ENCODE measurements around the gene AXL. TPM values are rescaled to one million over a fixed set of nuclear protein-coding genes. Genes with fewer than 3 reads are reported as not detected.

Gene AXL
- total RNA-seq, 4 donors from 2014 or later = 19.7 to 52.4 (median 25.6) TPM

DNA sequence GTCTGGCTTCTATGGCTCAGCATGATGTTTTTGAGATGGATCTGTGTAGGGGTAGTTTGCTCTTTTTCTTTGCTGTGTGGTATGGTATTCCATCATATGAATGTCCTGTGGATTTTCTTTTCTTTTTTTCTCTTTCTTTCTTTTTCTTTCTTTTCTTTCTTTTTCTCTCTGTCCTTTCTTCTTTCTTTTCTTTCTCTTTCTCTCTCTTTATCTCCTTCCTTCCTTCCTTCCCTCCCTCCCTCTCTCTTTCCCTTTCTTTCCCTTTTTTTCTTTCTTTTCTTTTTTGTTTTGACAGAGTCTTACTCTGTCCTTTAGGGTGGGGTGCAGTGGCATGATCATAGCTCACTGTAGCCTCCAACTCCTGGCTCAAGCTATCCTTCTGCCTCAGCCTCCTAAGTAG, 36.1 kb downstream of the AXL start:
- in situ Hi-C loops (cut with MboI; ENCODE audit: low pct_ligation_motif_present in 1 of 4, low pct_unique_long_range_greater_than_20kb in 1 of 4, low sequenced_read_pairs in 3 of 4) = loop anchor here in 3 of 4 donors (5.0 to 25.0 kb wide), 3 partner anchors 43 to 593 kb away; no protein-coding TSS in a partner anchor
- no peaks in the 10 kb centered on the region for H3K9me3 ChIP-seq
- peaks cover 0 to 5% (median 2%) of the 10 kb centered on the region in 4 donors for H3K36me3 ChIP-seq
- H3K4me1 ChIP-seq = no peaks in the 10 kb centered on the region
- no peaks in the 10 kb centered on the region for H3K27me3 ChIP-seq
- no peak overlapping the region for H3K4me3 ChIP-seq
- DNase-seq = no peak
- no peak overlapping the region for H3K27ac ChIP-seq
- TF ChIP-seq POLR2AphosphoS5 (IDR thresholded peaks at IDR 0.05) = no peak
- TF ChIP-seq POLR2A (IDR thresholded peaks at IDR 0.05) = no peak
- TF ChIP-seq EP300 (IDR thresholded peaks at IDR 0.05; ENCODE audit: low read depth) = no peak
- intact Hi-C loops (cut with DNase I; ENCODE audit: low total_unique reads) = no loop called here

DNA sequence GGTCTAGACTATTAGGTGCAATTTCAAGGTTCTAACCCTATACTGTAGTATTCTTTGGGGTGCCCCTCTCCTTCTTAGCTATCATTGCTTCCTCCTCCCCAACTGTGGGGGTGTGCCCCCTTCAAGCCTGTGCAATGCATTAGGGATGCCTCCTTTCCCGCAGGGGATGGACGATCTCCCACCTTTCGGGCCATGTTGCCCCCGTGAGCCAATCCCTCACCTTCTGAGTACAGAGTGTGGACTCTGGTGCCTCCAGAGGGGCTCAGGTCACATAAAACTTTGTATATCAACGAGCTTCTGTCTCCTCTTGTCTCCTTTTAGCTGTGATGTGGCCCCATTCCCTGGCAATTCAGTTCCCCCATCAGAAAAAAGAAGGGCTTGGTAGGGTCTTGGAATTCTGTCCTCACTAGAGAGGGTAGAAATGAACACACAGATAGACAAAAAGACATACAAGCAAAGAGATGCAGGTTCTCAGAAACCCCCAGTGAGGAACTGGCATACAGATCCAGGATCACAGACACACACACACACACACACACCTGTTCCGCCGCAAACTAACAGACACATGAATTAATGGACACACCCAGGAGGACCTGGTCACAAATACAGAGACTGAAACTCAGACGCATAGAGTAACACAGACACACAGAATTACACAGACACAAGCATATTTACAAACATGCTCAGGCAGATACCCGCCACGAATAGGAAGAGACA, 42.6 kb downstream of the AXL start:
- H3K4me1 ChIP-seq = peaks cover 5 to 18% (median 16%) of the 10 kb centered on the region in 4 donors
- peak overlapping the region; percentile 94 to 99 (median 95) for H3K27ac ChIP-seq
- in situ Hi-C loops (cut with MboI; ENCODE audit: low pct_ligation_motif_present in 1 of 4, low pct_unique_long_range_greater_than_20kb in 1 of 4, low sequenced_read_pairs in 3 of 4) = loop anchor here in 2 of 4 donors (5.0 to 25.0 kb wide), 2 partner anchors 59 to 599 kb away; no protein-coding TSS in a partner anchor
- DNase-seq = no peak
- intact Hi-C loops (cut with DNase I; ENCODE audit: low total_unique reads) = loop anchor here (1.0 kb wide), 1 partner anchor 56 kb away; no protein-coding TSS in a partner anchor
- no peaks in the 10 kb centered on the region for H3K9me3 ChIP-seq
- H3K27me3 ChIP-seq = no peaks in the 10 kb centered on the region
- H3K36me3 ChIP-seq = peaks cover 0 to 5% (median 0%) of the 10 kb centered on the region in 4 donors
- 37 to 53% methylated on average over 7 to 10 of the region's 10 CpGs for WGBS, 2 donors (ENCODE audit: low coverage in 1 of 2)
- H3K4me3 ChIP-seq = peak overlapping the region in 3 of 4 donors; percentile 54 to 61 (median 57)
- TF ChIP-seq POLR2AphosphoS5 (IDR thresholded peaks at IDR 0.05) = no peak
- TF ChIP-seq POLR2A (IDR thresholded peaks at IDR 0.05) = no peak
- no peak for TF ChIP-seq EP300 (IDR thresholded peaks at IDR 0.05; ENCODE audit: low read depth)
- TF ChIP-seq, protein P1, sequence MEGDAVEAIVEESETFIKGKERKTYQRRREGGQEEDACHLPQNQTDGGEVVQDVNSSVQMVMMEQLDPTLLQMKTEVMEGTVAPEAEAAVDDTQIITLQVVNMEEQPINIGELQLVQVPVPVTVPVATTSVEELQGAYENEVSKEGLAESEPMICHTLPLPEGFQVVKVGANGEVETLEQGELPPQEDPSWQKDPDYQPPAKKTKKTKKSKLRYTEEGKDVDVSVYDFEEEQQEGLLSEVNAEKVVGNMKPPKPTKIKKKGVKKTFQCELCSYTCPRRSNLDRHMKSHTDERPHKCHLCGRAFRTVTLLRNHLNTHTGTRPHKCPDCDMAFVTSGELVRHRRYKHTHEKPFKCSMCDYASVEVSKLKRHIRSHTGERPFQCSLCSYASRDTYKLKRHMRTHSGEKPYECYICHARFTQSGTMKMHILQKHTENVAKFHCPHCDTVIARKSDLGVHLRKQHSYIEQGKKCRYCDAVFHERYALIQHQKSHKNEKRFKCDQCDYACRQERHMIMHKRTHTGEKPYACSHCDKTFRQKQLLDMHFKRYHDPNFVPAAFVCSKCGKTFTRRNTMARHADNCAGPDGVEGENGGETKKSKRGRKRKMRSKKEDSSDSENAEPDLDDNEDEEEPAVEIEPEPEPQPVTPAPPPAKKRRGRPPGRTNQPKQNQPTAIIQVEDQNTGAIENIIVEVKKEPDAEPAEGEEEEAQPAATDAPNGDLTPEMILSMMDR (IDR thresholded peaks at IDR 0.05) = no peak

GRCh38 chr19:41263042-41263849, 44.2 kb downstream of the AXL start:
- H3K27ac ChIP-seq = peak overlapping the region; percentile 94 to 99 (median 95)
- intact Hi-C loops (cut with DNase I; ENCODE audit: low total_unique reads) = no loop called here
- H3K36me3 ChIP-seq = peaks cover 0 to 6% (median 2%) of the 10 kb centered on the region in 4 donors
- peak overlapping the region; percentile 15 to 61 (median 56) for H3K4me3 ChIP-seq
- DNase-seq = peak; percentile 83
- H3K9me3 ChIP-seq = no peaks in the 10 kb centered on the region
- in situ Hi-C loops (cut with MboI; ENCODE audit: low pct_ligation_motif_present in 1 of 4, low pct_unique_long_range_greater_than_20kb in 1 of 4, low sequenced_read_pairs in 3 of 4) = loop anchor here in 2 of 4 donors (5.0 to 25.0 kb wide), 2 partner anchors 61 to 601 kb away; no protein-coding TSS in a partner anchor
- no peaks in the 10 kb centered on the region for H3K27me3 ChIP-seq
- WGBS, 2 donors (ENCODE audit: low coverage in 1 of 2) = 0% methylated on average over 15 to 45 of the region's 46 CpGs
- peak; percentile 94 for TF ChIP-seq POLR2A (IDR thresholded peaks at IDR 0.05)
- TF ChIP-seq POLR2AphosphoS5 (IDR thresholded peaks at IDR 0.05) = peak; percentile 96 to 98 (median 96)
- TF ChIP-seq, protein P1 (IDR thresholded peaks at IDR 0.05) = no peak
- peaks cover 11 to 32% (median 26%) of the 10 kb centered on the region in 4 donors for H3K4me1 ChIP-seq

- in situ Hi-C loops (cut with MboI; ENCODE audit: low pct_ligation_motif_present in 1 of 4, low pct_unique_long_range_greater_than_20kb in 1 of 4, low sequenced_read_pairs in 3 of 4) = loop anchor here in 2 of 4 donors (5.0 to 25.0 kb wide), 2 partner anchors 62 to 602 kb away; no protein-coding TSS in a partner anchor
- Histone ChIP-seq H3K4me1 (peaks cover 11 to 32% (median 26%) of the 10 kb centered on the region in 4 donors), H3K27me3 (no peaks in the 10 kb centered on the region), H3K4me3 (peak within 1 kb of the TSS; percentile 89 to 99 (median 98)), H3K36me3 (peaks cover 0 to 14% (median 5%) of the 10 kb centered on the region in 4 donors), H3K27ac (peak within 1 kb of the TSS; percentile 99 to 100 (median 100)), H3K9me3 (no peaks in the 10 kb centered on the region)
- 1% methylated on average over 47 of the region's 55 CpGs; no CpG with 5 or more reads in 1 of the 2 donors for WGBS, 2 donors (ENCODE audit: low coverage in 1 of 2)
- peak; percentile 53 to 73 (median 62) for TF ChIP-seq POLR2AphosphoS5 (IDR thresholded peaks at IDR 0.05)
- TF ChIP-seq EP300 (IDR thresholded peaks at IDR 0.05; ENCODE audit: low read depth) = no peak
- TF ChIP-seq, protein P1 (IDR thresholded peaks at IDR 0.05) = peak in 2 of 5 experiments; percentile 11 to 45
- peak; percentile 99 for DNase-seq
- intact Hi-C loops (cut with DNase I; ENCODE audit: low total_unique reads) = no loop called here
Observed at GRCh38 chr19:41263850-41264580, 45.0 kb downstream of the AXL start, which contains the start of gene HNRNPUL1. Gene HNRNPUL1 (plus strand): TSS chr19:41264372. CDS start chr19:41264504, 132 bp downstream.

Measured in transverse colon (tissue), 4 donors.